ENCODE results near the gene GLIPR1.

Gene GLIPR1

GRCh38 chr12:75549989-75550388, 69.4 kb downstream of the GLIPR1 start:
- TF ChIP-seq TCF4 (CRISPR knock-in tag; IDR thresholded peaks at IDR 0.05; ENCODE audit: borderline replicate concordance), result no peak
- no peak for TF ChIP-seq ARNTL (CRISPR knock-in tag; IDR thresholded peaks at IDR 0.05; ENCODE audit: borderline replicate concordance, low read depth)
- no peak for TF ChIP-seq TSHZ2 (CRISPR knock-in tag; IDR thresholded peaks at IDR 0.05)
- TF ChIP-seq GLIS3 (CRISPR knock-in tag; IDR thresholded peaks at IDR 0.05), result no peak
- TF ChIP-seq TOX (CRISPR knock-in tag; IDR thresholded peaks at IDR 0.05; ENCODE audit: borderline replicate concordance), result no peak
- peak; percentile 22; the same call in 2 of the 3 replicates for ATAC-seq

GRCh38 chr12:75550401-75551240, 70.1 kb downstream of the GLIPR1 start:
- ATAC-seq, result peak; percentile 44
- peak; percentile 61 for TF ChIP-seq ISL1 (CRISPR knock-in tag; IDR thresholded peaks at IDR 0.05)
- TF ChIP-seq ARNTL (CRISPR knock-in tag; IDR thresholded peaks at IDR 0.05; ENCODE audit: borderline replicate concordance, low read depth), result no peak

GRCh38 chr12:75551477-75551876, 70.9 kb downstream of the GLIPR1 start:
- ATAC-seq, result no peak
- no peak for TF ChIP-seq ZFP30 (CRISPR knock-in tag; IDR thresholded peaks at IDR 0.05)

- peak; percentile 45 for ATAC-seq
- TF ChIP-seq CREB5 (CRISPR knock-in tag; IDR thresholded peaks at IDR 0.05; ENCODE audit: low read depth) (no peak), OSR1 (CRISPR knock-in tag; IDR thresholded peaks at IDR 0.05) (no peak), PATZ1 (CRISPR knock-in tag; IDR thresholded peaks at IDR 0.05; ENCODE audit: borderline replicate concordance) (no peak), POU6F1 (CRISPR knock-in tag; IDR thresholded peaks at IDR 0.05; ENCODE audit: borderline replicate concordance, low read depth) (no peak), TOX (CRISPR knock-in tag; IDR thresholded peaks at IDR 0.05; ENCODE audit: borderline replicate concordance) (no peak), ZNF8 (CRISPR knock-in tag; IDR thresholded peaks at IDR 0.05) (no peak), ZFP30 (CRISPR knock-in tag; IDR thresholded peaks at IDR 0.05) (no peak), ZFP3 (CRISPR knock-in tag; IDR thresholded peaks at IDR 0.05) (no peak), ZNF565 (CRISPR knock-in tag; conservative IDR thresholded peaks at IDR 0.05; ENCODE audit: low read depth) (no peak), GLIS3 (CRISPR knock-in tag; IDR thresholded peaks at IDR 0.05) (no peak), ZC3H10 (CRISPR knock-in tag; IDR thresholded peaks at IDR 0.05) (no peak), ARNTL (CRISPR knock-in tag; IDR thresholded peaks at IDR 0.05; ENCODE audit: borderline replicate concordance, low read depth) (no peak)
Measured at GRCh38 chr12:75553398-75553797, 72.8 kb downstream of the GLIPR1 start.
